GM21390 (cell line): ENCODE measurements around the gene SLC10A4.
"Not testable (repeated sequence)": the region's sequence is repeated elsewhere in the genome, so short reads cannot be mapped to it uniquely, and the experiment has no call there.

Source experiments
- ATAC-seq: cut with Tn5 transposase; IDR thresholded peaks from one replicate; pipeline ENCODE4 v1.9.1; 2021; ENCODE audit not compliant: unreplicated experiment

SLC10A4 gene

GRCh38 chr4:48483006-48483776, at the start of gene SLC10A4:
TSS of gene SLC10A4 (plus strand) at chr4:48483343. CDS start at chr4:48483562, 219 bp downstream.
- no peak for ATAC-seq

DNA sequence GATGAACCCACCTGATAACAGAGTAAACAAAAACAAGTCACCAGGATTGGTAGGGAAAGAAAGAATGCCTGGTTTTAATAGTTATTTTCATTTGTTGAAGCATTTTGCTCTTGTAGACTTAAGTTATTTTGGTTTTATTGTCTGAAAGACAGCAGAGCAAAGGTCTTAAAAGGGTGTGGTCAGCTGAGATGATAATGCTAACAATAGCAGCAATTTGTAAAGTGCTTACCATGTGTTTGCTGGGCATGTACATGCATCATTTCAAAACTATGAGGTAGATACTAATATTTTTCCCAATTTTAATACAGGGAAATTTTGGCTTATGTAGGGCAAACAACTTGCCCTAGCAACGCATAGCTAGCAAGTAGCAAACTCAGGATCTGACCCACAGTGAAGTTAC, 46.8 kb upstream of the SLC10A4 start:
- ATAC-seq = no peak

DNA sequence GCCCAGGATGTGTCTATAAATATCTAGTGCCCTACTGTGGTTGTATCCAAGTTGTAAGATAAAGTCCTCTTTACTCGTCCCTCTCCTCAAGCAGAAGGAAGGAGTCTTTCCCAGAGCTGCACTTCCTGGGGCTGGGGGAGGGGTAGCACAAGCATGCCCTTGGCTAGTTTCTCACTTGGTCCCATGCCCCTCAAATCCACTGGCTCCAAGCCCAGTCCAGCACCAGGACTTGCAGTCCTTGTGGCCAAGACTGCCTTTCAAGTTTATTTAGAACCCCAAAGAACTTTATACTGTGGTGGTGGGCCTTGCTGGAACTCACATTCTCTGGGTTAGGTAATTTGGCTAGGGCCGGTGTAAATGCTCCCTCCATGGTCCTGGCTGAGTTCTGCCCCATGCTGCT, 43.2 kb upstream of the SLC10A4 start:
- ATAC-seq = no peak

DNA sequence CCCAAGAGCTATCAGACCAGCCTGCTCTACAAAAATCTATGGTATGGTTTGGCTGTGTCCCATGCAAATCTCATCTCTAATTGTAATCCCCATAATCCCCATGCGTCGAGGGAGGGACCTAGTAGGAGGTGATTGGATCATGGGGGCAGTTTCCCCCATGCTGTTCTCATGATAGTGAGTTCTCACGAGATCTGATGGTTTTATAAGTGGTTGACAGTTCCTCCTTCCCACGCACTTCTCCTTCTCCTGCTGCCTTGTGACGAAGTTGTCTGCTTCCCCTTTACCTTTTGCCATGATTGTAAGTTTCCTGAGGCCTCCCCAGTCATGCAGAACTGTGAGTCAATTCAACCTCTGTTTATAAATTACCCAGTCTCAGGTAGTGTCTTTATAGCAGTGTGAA, 42.2 kb upstream of the SLC10A4 start:
- not testable (repeated sequence) for ATAC-seq

GRCh38 chr4:48445704-48446103, 37.4 kb upstream of the SLC10A4 start:
- no peak for ATAC-seq

DNA sequence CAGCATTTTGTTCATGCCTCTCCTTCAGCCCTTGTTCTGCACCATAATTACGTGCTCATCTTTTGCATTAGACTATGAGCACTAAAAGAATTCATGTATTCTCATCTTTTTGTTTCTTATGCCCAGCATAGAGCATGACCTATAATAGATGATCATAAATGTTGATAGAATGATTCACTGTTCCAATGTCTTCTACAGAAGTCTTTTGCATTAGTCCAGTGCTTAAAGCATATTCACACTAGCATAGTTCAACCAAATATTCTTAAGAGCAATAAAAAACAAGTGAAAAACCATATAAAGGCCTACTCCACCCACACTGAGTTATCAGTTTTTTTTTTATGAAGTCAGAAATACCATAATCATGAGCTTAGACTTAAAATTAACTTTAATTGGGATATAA, 36.5 kb upstream of the SLC10A4 start:
- ATAC-seq = no peak

GRCh38 chr4:48449151-48449550, 34.0 kb upstream of the SLC10A4 start:
- ATAC-seq = no peak

- no peak for ATAC-seq
These were observed 32.4 kb upstream of the SLC10A4 start for GRCh38 chr4:48450740-48451139.

DNA sequence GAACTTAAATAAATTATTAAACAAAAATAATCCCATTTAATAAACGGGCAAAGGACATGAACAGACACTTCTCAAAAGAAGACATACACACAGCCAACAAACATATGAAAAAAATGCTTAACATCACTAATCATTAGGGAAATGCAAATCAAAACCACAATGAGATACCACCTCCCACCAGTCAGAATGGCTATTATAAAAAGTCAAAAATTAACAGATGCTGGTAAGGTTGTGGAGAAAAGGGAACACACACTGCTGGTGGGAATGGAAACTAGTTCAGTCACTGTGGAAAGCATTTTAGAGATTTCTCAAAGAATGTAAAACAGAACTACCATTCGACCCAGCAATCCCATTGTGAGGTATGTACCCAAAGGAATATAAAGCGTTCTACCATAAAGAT, 31.5 kb upstream of the SLC10A4 start:
- not testable (repeated sequence) for ATAC-seq

GRCh38 chr4:48454591-48454990, 28.6 kb upstream of the SLC10A4 start:
- ATAC-seq = no peak

DNA sequence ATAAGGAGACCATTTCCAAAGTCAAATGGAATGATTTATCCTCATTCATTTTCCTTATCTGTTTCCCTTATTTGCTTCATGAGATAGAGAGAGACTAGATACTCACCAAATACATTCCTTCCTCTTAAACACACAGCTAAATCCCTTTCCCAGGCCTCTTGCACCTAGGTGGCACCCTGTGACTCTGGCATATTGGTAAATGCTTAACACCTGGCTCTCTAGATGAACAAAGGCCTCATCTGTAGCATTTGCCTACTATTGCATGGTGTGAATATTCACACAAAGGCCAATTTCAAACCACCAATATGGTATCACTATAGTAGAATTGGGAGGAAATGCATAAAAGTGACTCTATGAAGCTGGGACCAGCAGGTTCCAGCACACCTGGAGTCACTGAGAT, 22.1 kb upstream of the SLC10A4 start:
- ATAC-seq = no peak

DNA sequence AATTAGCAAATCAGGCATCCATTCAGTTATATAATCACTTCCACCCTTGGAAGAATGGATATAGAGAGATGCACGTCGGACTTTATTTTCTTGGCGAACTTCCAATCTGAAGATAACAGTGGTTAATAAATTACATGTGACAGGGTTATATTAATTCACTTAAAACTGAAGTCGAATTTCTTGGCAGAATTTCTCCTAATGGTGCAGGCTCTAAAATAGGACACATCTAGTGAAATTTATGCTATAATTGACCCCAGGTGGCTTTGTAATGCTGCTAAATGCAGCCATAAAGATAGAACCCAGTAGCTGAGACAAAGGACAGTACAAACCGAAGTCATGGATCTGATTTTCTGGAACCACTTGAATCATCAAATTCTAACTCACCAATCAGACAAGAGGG, 20.8 kb upstream of the SLC10A4 start:
- no peak for ATAC-seq

DNA sequence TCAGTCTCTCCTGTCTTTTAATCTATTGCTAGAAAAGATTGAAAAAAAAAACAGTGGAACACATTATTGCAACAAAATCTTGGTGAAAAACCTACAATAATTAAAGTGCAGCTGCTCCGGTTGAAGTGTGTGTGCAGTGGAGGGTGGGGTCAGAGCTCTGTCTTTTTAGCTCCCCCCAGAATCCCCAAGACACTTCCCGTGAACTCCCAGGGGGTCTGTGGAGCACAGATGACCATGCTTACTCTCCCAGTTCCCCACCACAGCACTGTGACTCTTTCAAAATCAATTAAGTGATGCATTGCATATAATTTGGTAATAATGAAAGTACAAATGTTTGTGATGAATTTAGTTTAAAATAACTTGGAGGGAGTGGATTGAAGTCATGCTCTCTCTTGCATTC, 15.7 kb upstream of the SLC10A4 start:
- ATAC-seq = no peak

- ATAC-seq = no peak
These were observed 15.3 kb upstream of the SLC10A4 start for GRCh38 chr4:48467891-48468290.

DNA sequence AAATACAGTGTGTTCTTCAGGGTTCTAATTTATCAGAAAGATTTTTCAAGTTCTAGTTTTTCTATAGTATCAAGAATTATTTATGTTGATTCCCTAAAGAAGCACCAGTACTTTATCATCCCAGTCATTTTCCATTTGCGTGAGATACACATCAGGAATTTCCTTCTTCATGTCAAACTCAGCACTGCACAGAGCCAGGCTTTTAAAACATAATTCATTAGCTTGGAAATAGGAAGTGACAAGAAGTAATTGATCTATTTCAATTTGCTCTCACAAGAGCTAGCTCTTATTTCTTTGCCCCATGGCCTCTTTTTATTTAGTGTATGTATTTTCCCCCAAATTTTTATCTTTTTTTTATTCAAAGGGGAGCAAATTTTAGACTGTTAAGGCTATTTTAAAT, 13.0 kb upstream of the SLC10A4 start:
- no peak for ATAC-seq

- no peak for ATAC-seq
These were observed 12.6 kb upstream of the SLC10A4 start for GRCh38 chr4:48470570-48470969.

- no peak for ATAC-seq
These were observed 10.3 kb upstream of the SLC10A4 start for GRCh38 chr4:48472794-48473193.

DNA sequence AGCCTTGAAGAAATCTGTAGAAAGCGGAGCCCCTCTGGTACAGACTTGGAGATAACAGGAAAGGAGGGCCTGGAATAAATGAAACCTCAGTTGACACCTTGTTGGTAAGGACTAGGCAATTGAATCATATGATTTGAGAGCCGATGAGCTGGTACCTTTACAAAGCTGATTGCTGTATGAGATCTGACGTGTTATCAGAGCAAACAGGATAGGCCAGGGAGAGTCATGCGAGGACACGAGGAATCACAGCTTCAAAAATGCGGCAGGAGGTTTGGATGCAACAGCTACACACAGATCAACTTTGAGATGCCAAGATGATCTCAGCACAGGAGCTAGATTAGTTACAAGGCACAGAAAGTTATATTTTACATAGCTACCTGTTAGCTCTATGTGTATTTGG, 7.4 kb upstream of the SLC10A4 start:
- ATAC-seq = no peak

- no peak for ATAC-seq
These were observed 4.9 kb upstream of the SLC10A4 start for GRCh38 chr4:48478273-48478672.

- no peak for ATAC-seq
These were observed 1.6 kb upstream of the SLC10A4 start for GRCh38 chr4:48481581-48481980.

DNA sequence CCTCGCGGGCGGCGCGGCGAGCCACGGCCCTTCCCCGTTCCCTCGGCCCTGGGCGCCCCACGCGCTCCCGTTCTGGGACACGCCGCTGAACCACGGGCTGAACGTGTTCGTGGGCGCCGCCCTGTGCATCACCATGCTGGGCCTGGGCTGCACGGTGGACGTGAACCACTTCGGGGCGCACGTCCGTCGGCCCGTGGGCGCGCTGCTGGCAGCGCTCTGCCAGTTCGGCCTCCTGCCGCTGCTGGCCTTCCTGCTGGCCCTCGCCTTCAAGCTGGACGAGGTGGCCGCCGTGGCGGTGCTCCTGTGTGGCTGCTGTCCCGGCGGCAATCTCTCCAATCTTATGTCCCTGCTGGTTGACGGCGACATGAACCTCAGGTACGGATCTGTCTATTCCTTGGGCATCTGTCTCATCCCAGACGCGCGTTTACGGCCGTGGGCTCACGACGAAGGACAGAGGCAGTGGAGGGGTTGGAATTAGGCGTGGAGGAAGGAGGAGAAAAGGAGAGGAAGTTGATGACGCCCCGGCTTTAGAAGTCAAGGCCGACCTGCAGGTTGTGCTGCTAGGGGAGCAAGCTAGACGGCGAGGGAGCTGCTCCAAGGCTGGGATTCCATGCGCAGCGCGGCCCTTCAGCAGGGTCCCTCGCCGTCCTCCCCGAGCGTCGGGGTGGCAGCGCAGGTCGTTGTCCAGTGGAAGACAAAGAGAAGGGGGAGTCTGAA, 792 bp downstream of the SLC10A4 start:
- no peak for ATAC-seq

DNA sequence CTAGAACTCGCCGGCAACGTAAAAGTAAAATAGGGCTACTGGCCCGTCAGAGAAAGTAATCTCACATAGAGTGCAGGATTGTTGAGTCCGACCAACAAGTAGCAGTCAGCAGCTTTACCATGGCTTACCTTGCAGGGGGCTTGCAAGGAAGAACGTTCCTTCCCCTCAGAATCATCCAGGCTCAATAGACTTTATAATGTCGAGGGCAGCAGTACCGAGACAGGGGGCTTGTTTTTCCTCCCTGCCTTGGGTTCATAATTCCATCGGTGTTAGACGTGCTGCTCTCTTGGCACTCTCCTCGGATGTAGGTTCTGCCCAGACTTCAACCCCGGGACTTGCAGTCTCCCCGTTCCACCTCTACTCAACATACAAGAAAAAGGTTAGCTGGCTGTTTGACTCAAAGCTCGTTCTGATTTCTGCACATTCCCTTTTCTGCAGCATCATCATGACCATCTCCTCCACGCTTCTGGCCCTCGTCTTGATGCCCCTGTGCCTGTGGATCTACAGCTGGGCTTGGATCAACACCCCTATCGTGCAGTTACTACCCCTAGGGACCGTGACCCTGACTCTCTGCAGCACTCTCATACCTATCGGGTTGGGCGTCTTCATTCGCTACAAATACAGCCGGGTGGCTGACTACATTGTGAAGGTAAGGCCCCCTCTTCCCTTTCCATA, 1.5 kb downstream of the SLC10A4 start:
- no peak for ATAC-seq
